ENCODE results near the gene HTT-AS. TPM values are rescaled to one million over a fixed set of nuclear protein-coding genes. Genes with fewer than 3 reads are reported as not detected.

HTT-AS gene
- total and polyA plus RNA-seq, 7 experiments from 2014 or later, result not detected

GRCh38 chr4:3030566-3031356 is 43.6 kb downstream of the HTT-AS start:
- ChIA-PET POLR2A (no interaction called here), CTCF (no interaction called here)
- no peaks in the 10 kb centered on the region for H3K9me3 Mint-ChIP-seq
- H3K27me3 ChIP-seq (ENCODE audit: control insufficient read depth in 2 of 2, insufficient read depth in 2 of 2, low read length in 2 of 2), result no peaks in the 10 kb centered on the region
- H3K4me1 Mint-ChIP-seq, result peaks cover 0 to 2% (median 0%) of the 10 kb centered on the region in 7 donors
- H3K9me3 ChIP-seq (ENCODE audit: control insufficient read depth in 2 of 3, low read length in 3 of 3), result no peaks in the 10 kb centered on the region
- intact Hi-C loops (cut with micrococcal nuclease), result no loop called here
- peaks cover 0 to 7% (median 0%) of the 10 kb centered on the region in 5 donors for H3K27me3 Mint-ChIP-seq
- no peak for DNase-seq
- no peak for ATAC-seq
- no peaks in the 10 kb centered on the region for H3K36me3 ChIP-seq (ENCODE audit: control insufficient read depth in 2 of 3, insufficient read depth in 3 of 3, low read length in 3 of 3)
- H3K4me1 ChIP-seq (ENCODE audit: control insufficient read depth in 2 of 2, insufficient read depth in 2 of 2, low read length in 2 of 2), result no peaks in the 10 kb centered on the region
- H3K4me3 Mint-ChIP-seq, result no peak overlapping the region
- no peak overlapping the region for H3K27ac ChIP-seq (ENCODE audit: low read depth, low read length)
- H3K36me3 Mint-ChIP-seq, result no peaks in the 10 kb centered on the region
- no peak overlapping the region for H3K27ac Mint-ChIP-seq
- H3K4me3 ChIP-seq (ENCODE audit: low read length), result no peak overlapping the region

GRCh38 chr4:3029464-3029863 is 44.9 kb downstream of the HTT-AS start:
- POLR2A ChIA-PET, result no interaction called here

GRCh38 chr4:3026540-3026939 is 47.8 kb downstream of the HTT-AS start:
- CTCF ChIA-PET, result no interaction called here
- intact Hi-C loops (cut with micrococcal nuclease), result no loop called here
- ATAC-seq (no peak), DNase-seq (no peak)
- Mint-ChIP-seq H3K4me1 (peaks cover 0 to 3% (median 0%) of the 10 kb centered on the region in 7 donors), H3K27me3 (peaks cover 0 to 9% (median 0%) of the 10 kb centered on the region in 5 donors), H3K36me3 (peaks cover 0 to 4% (median 3%) of the 10 kb centered on the region in 5 donors), H3K4me3 (no peak overlapping the region), H3K9me3 (peaks cover 0 to 12% (median 4%) of the 10 kb centered on the region in 11 donors), H3K27ac (no peak overlapping the region)
- POLR2A ChIA-PET, result no interaction called here
- H3K9me3 ChIP-seq (ENCODE audit: control insufficient read depth in 2 of 3, low read length in 3 of 3), result no peaks in the 10 kb centered on the region
- no peaks in the 10 kb centered on the region for H3K36me3 ChIP-seq (ENCODE audit: control insufficient read depth in 2 of 3, insufficient read depth in 3 of 3, low read length in 3 of 3)
- no peaks in the 10 kb centered on the region for H3K27me3 ChIP-seq (ENCODE audit: control insufficient read depth in 2 of 2, insufficient read depth in 2 of 2, low read length in 2 of 2)
- H3K4me1 ChIP-seq (ENCODE audit: control insufficient read depth in 2 of 2, insufficient read depth in 2 of 2, low read length in 2 of 2), result no peaks in the 10 kb centered on the region
- no peak overlapping the region for H3K27ac ChIP-seq (ENCODE audit: low read depth, low read length)
- H3K4me3 ChIP-seq (ENCODE audit: low read length), result no peak overlapping the region

More at GRCh38 chr4:3029464-3029863, 44.9 kb downstream of the HTT-AS start:
- CTCF ChIA-PET, result no interaction called here
- H3K27me3 ChIP-seq (ENCODE audit: control insufficient read depth in 2 of 2, insufficient read depth in 2 of 2, low read length in 2 of 2), result no peaks in the 10 kb centered on the region
- no peaks in the 10 kb centered on the region for H3K36me3 ChIP-seq (ENCODE audit: control insufficient read depth in 2 of 3, insufficient read depth in 3 of 3, low read length in 3 of 3)
- H3K27me3 Mint-ChIP-seq, result peaks cover 0 to 7% (median 0%) of the 10 kb centered on the region in 5 donors
- H3K27ac Mint-ChIP-seq, result no peak overlapping the region
- H3K4me3 Mint-ChIP-seq, result no peak overlapping the region
- intact Hi-C loops (cut with micrococcal nuclease), result no loop called here
- ATAC-seq, result no peak
- DNase-seq, result no peak
- peaks cover 0 to 2% (median 0%) of the 10 kb centered on the region in 7 donors for H3K4me1 Mint-ChIP-seq
- H3K4me1 ChIP-seq (ENCODE audit: control insufficient read depth in 2 of 2, insufficient read depth in 2 of 2, low read length in 2 of 2), result no peaks in the 10 kb centered on the region
- no peak overlapping the region for H3K4me3 ChIP-seq (ENCODE audit: low read length)
- H3K9me3 Mint-ChIP-seq, result no peaks in the 10 kb centered on the region
- no peaks in the 10 kb centered on the region for H3K9me3 ChIP-seq (ENCODE audit: control insufficient read depth in 2 of 3, low read length in 3 of 3)
- no peaks in the 10 kb centered on the region for H3K36me3 Mint-ChIP-seq
- no peak overlapping the region for H3K27ac ChIP-seq (ENCODE audit: low read depth, low read length)

- intact Hi-C loops (cut with micrococcal nuclease), result no loop called here
- peaks cover 0 to 4% (median 3%) of the 10 kb centered on the region in 5 donors for H3K36me3 Mint-ChIP-seq
- Histone ChIP-seq H3K36me3 (ENCODE audit: control insufficient read depth in 2 of 3, insufficient read depth in 3 of 3, low read length in 3 of 3) (no peaks in the 10 kb centered on the region), H3K9me3 (ENCODE audit: control insufficient read depth in 2 of 3, low read length in 3 of 3) (no peaks in the 10 kb centered on the region), H3K27ac (ENCODE audit: low read depth, low read length) (no peak overlapping the region), H3K4me1 (ENCODE audit: control insufficient read depth in 2 of 2, insufficient read depth in 2 of 2, low read length in 2 of 2) (peaks cover 0 to 4% of the 10 kb centered on the region in 2 donors), H3K27me3 (ENCODE audit: control insufficient read depth in 2 of 2, insufficient read depth in 2 of 2, low read length in 2 of 2) (no peaks in the 10 kb centered on the region), H3K4me3 (ENCODE audit: low read length) (no peak overlapping the region)
- ChIA-PET CTCF (no interaction called here), POLR2A (no interaction called here)
- DNase-seq (no peak), ATAC-seq (no peak)
- H3K4me1 Mint-ChIP-seq, result peaks cover 0 to 5% (median 0%) of the 10 kb centered on the region in 7 donors
- H3K4me3 Mint-ChIP-seq, result no peak overlapping the region
- H3K9me3 Mint-ChIP-seq, result peaks cover 0 to 12% (median 4%) of the 10 kb centered on the region in 11 donors
- no peak overlapping the region for H3K27ac Mint-ChIP-seq
- H3K27me3 Mint-ChIP-seq, result peaks cover 0 to 7% (median 0%) of the 10 kb centered on the region in 5 donors
Measured at GRCh38 chr4:3025881-3026280, 48.5 kb downstream of the HTT-AS start.

GRCh38 chr4:3022651-3023050 is 51.7 kb downstream of the HTT-AS start:
- Histone ChIP-seq H3K9me3 (ENCODE audit: control insufficient read depth in 2 of 3, low read length in 3 of 3) (no peaks in the 10 kb centered on the region), H3K36me3 (ENCODE audit: control insufficient read depth in 2 of 3, insufficient read depth in 3 of 3, low read length in 3 of 3) (no peaks in the 10 kb centered on the region), H3K4me3 (ENCODE audit: low read length) (no peak overlapping the region), H3K4me1 (ENCODE audit: control insufficient read depth in 2 of 2, insufficient read depth in 2 of 2, low read length in 2 of 2) (peaks cover 0 to 4% of the 10 kb centered on the region in 2 donors), H3K27ac (ENCODE audit: low read depth, low read length) (no peak overlapping the region), H3K27me3 (ENCODE audit: control insufficient read depth in 2 of 2, insufficient read depth in 2 of 2, low read length in 2 of 2) (no peaks in the 10 kb centered on the region)
- ChIA-PET CTCF (no interaction called here), POLR2A (no interaction called here)
- DNase-seq (no peak), ATAC-seq (no peak)
- Mint-ChIP-seq H3K9me3 (peaks cover 0 to 12% (median 4%) of the 10 kb centered on the region in 11 donors), H3K4me3 (no peak overlapping the region), H3K27me3 (peaks cover 0 to 16% (median 0%) of the 10 kb centered on the region in 5 donors), H3K36me3 (peaks cover 0 to 4% (median 3%) of the 10 kb centered on the region in 5 donors), H3K4me1 (peaks cover 0 to 5% (median 0%) of the 10 kb centered on the region in 7 donors), H3K27ac (no peak overlapping the region)
- intact Hi-C loops (cut with micrococcal nuclease), result no loop called here

GRCh38 chr4:3022112-3022511 is 52.2 kb downstream of the HTT-AS start:
- Histone ChIP-seq H3K9me3 (ENCODE audit: control insufficient read depth in 2 of 3, low read length in 3 of 3) (no peaks in the 10 kb centered on the region), H3K4me3 (ENCODE audit: low read length) (no peak overlapping the region), H3K4me1 (ENCODE audit: control insufficient read depth in 2 of 2, insufficient read depth in 2 of 2, low read length in 2 of 2) (peaks cover 0 to 4% of the 10 kb centered on the region in 2 donors), H3K27ac (ENCODE audit: low read depth, low read length) (no peak overlapping the region), H3K36me3 (ENCODE audit: control insufficient read depth in 2 of 3, insufficient read depth in 3 of 3, low read length in 3 of 3) (no peaks in the 10 kb centered on the region), H3K27me3 (ENCODE audit: control insufficient read depth in 2 of 2, insufficient read depth in 2 of 2, low read length in 2 of 2) (no peaks in the 10 kb centered on the region)
- H3K4me1 Mint-ChIP-seq, result peaks cover 0 to 5% (median 0%) of the 10 kb centered on the region in 7 donors
- H3K4me3 Mint-ChIP-seq, result no peak overlapping the region
- intact Hi-C loops (cut with micrococcal nuclease), result no loop called here
- ChIA-PET CTCF (no interaction called here), POLR2A (no interaction called here)
- ATAC-seq, result no peak
- H3K27ac Mint-ChIP-seq, result no peak overlapping the region
- H3K9me3 Mint-ChIP-seq, result peaks cover 0 to 12% (median 4%) of the 10 kb centered on the region in 11 donors
- no peak for DNase-seq
- peaks cover 0 to 16% (median 0%) of the 10 kb centered on the region in 5 donors for H3K27me3 Mint-ChIP-seq
- H3K36me3 Mint-ChIP-seq, result peaks cover 0 to 4% (median 3%) of the 10 kb centered on the region in 5 donors

GRCh38 chr4:3021627-3022026 is 52.7 kb downstream of the HTT-AS start:
- ChIA-PET CTCF (no interaction called here), POLR2A (no interaction called here)
- H3K9me3 ChIP-seq (ENCODE audit: control insufficient read depth in 2 of 3, low read length in 3 of 3), result no peaks in the 10 kb centered on the region
- peaks cover 0 to 4% (median 3%) of the 10 kb centered on the region in 5 donors for H3K36me3 Mint-ChIP-seq
- no peaks in the 10 kb centered on the region for H3K36me3 ChIP-seq (ENCODE audit: control insufficient read depth in 2 of 3, insufficient read depth in 3 of 3, low read length in 3 of 3)
- H3K9me3 Mint-ChIP-seq, result peaks cover 0 to 12% (median 4%) of the 10 kb centered on the region in 11 donors
- no peak for ATAC-seq
- no peak for DNase-seq
- H3K27me3 Mint-ChIP-seq, result peaks cover 0 to 16% (median 0%) of the 10 kb centered on the region in 5 donors
- H3K27ac Mint-ChIP-seq, result no peak overlapping the region
- H3K4me3 Mint-ChIP-seq, result no peak overlapping the region
- peaks cover 0 to 4% of the 10 kb centered on the region in 2 donors for H3K4me1 ChIP-seq (ENCODE audit: control insufficient read depth in 2 of 2, insufficient read depth in 2 of 2, low read length in 2 of 2)
- no peak overlapping the region for H3K4me3 ChIP-seq (ENCODE audit: low read length)
- H3K27me3 ChIP-seq (ENCODE audit: control insufficient read depth in 2 of 2, insufficient read depth in 2 of 2, low read length in 2 of 2), result no peaks in the 10 kb centered on the region
- peaks cover 0 to 5% (median 0%) of the 10 kb centered on the region in 7 donors for H3K4me1 Mint-ChIP-seq
- intact Hi-C loops (cut with micrococcal nuclease), result no loop called here
- H3K27ac ChIP-seq (ENCODE audit: low read depth, low read length), result no peak overlapping the region
